Mucosa of gallbladder (tissue), 1 donor: Measurements from ENCODE around the gene MAP1B. TPM values are rescaled to one million over a fixed set of nuclear protein-coding genes. Genes with fewer than 3 reads are reported as not detected.

Source experiments
- DNase-seq: peaks from one replicate; pipeline ENCODE4 v3.0.0-alpha.2; 2020; ENCODE audit warnings: low spot score
- total RNA-seq: library from RNA; stranded (reverse); gene quantifications from one replicate; pipeline ENCODE4 v1.2.1, GENCODE V29; 2021
- donor health status: DM: no; HTN: no; CAD: no.

The MAP1B gene
- total RNA-seq, 1 donor from 2014 or later = 81.3 TPM

- DNase-seq = no peak
Observed at GRCh38 chr5:72096602-72097188, 10.6 kb upstream of the MAP1B start.

- DNase-seq = no peak
Observed at GRCh38 chr5:72101828-72102227, 5.4 kb upstream of the MAP1B start.

GRCh38 chr5:72106817-72107130 lies 501 bp upstream of the MAP1B start:
- no peak for DNase-seq

- no peak for DNase-seq
Observed at GRCh38 chr5:72107901-72108201, 576 bp downstream of the MAP1B start.

- peak; percentile 35 for DNase-seq
Observed at GRCh38 chr5:72108202-72109061, 1.2 kb downstream of the MAP1B start.

GRCh38 chr5:72109062-72109411 lies 1.8 kb downstream of the MAP1B start:
- DNase-seq = no peak

- DNase-seq = no peak
Observed at GRCh38 chr5:72109625-72110024, 2.4 kb downstream of the MAP1B start.

- no peak for DNase-seq
Observed at GRCh38 chr5:72110394-72111013, 3.2 kb downstream of the MAP1B start.

GRCh38 chr5:72112389-72112788 lies 5.1 kb downstream of the MAP1B start:
- no peak for DNase-seq

- no peak for DNase-seq
Observed at GRCh38 chr5:72114629-72115028, 7.4 kb downstream of the MAP1B start.

GRCh38 chr5:72115296-72115695 lies 8.0 kb downstream of the MAP1B start:
- DNase-seq = no peak

- no peak for DNase-seq
Observed at GRCh38 chr5:72117307-72117706, 10.0 kb downstream of the MAP1B start.

- DNase-seq = no peak
Observed at GRCh38 chr5:72121052-72121779, 13.9 kb downstream of the MAP1B start.

GRCh38 chr5:72121780-72122445 lies 14.6 kb downstream of the MAP1B start:
- DNase-seq = no peak

- DNase-seq = no peak
Observed at GRCh38 chr5:72122602-72123001, 15.3 kb downstream of the MAP1B start.

- no peak for DNase-seq
Observed at GRCh38 chr5:72123764-72124376, 16.6 kb downstream of the MAP1B start.

- no peak for DNase-seq
Observed at GRCh38 chr5:72125271-72125940, 18.1 kb downstream of the MAP1B start.

GRCh38 chr5:72125941-72126620 lies 18.8 kb downstream of the MAP1B start:
- DNase-seq = no peak

- no peak for DNase-seq
Observed at GRCh38 chr5:72126796-72127195, 19.5 kb downstream of the MAP1B start.

- no peak for DNase-seq
Observed at GRCh38 chr5:72129725-72130124, 22.4 kb downstream of the MAP1B start.

- DNase-seq = no peak
Observed at GRCh38 chr5:72130351-72130761, 23.1 kb downstream of the MAP1B start.
